Neuron (in vitro differentiated cells): ENCODE data around the gene HOXB5.

Experiments used
- H2AFZ ChIP-seq: one replicate; pipeline ENCODE4 v1.6.1; 2013; ENCODE audit warnings: low read depth, mild to moderate bottlenecking, inconsistent platforms, low read length, moderate library complexity
- H3K27me3 ChIP-seq: one replicate; pipeline ENCODE4 v1.6.1; 2013; ENCODE audit warnings: low read length; ENCODE audit not compliant: insufficient read depth
- H3K36me3 ChIP-seq: one replicate; pipeline ENCODE4 v1.6.1; 2013; ENCODE audit warnings: low read length; ENCODE audit not compliant: insufficient read depth
- H3K4me1 ChIP-seq: one replicate; pipeline ENCODE4 v1.6.1; 2013; ENCODE audit warnings: low read length; ENCODE audit not compliant: insufficient read depth
- H3K4me3 ChIP-seq: 2 replicates; pipeline ENCODE4 v1.5.1; 2013; ENCODE audit warnings: mild to moderate bottlenecking, low read length, moderate library complexity
- H3K9me3 ChIP-seq: one replicate; pipeline ENCODE4 v1.6.1; 2013; ENCODE audit warnings: low read length

HOXB5 gene

DNA sequence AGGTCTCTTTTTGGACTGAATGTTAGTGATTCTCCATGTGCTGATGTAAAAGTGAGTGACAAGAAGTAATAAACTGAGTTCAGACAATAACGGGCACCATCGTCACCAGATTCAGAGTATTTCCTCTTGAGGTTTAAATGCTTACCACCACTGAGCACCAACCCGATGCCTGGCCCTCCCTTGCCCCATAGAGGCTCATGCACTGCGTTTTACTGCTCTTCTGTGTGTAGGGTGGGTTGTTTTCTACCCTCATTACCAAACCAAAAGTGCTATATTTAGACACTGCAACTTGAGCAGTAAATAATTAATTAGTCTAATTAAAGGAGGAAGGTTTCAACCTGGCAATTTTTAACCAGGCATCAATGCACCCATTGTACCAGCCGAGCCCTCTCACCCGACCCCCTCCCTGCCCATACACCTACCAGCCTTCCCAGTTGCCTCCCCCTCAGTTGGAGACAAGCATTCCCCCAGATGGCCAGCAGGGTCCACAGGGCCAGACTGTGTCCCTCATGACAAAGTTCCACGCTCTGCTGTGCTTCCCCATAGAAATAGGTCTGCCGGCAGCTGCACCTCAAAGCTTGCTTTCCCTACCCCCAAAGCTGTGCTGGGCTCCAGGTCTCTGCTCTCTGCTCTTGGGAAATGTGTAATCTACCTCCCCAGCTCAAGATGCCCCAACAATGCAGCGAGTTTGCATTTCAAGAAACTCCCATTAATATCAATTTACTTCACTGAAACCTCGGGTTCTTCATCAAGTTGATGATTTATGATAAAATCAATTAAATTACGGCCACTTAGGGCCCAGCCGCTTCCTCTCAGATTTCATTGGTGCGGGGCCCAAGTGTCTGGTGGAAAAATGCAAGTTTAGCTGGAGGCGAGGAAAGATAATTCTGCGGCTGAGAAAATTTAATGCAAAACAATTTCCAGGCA is 31.4 kb downstream of the HOXB5 start:
- Histone ChIP-seq H3K9me3 (no peaks in the 10 kb centered on the region), H3K4me1 (no peaks in the 10 kb centered on the region), H3K4me3 (no peak overlapping the region), H3K36me3 (no peaks in the 10 kb centered on the region), H3K27me3 (peaks cover 95% of the 10 kb centered on the region), H2AFZ (no peak overlapping the region)

DNA sequence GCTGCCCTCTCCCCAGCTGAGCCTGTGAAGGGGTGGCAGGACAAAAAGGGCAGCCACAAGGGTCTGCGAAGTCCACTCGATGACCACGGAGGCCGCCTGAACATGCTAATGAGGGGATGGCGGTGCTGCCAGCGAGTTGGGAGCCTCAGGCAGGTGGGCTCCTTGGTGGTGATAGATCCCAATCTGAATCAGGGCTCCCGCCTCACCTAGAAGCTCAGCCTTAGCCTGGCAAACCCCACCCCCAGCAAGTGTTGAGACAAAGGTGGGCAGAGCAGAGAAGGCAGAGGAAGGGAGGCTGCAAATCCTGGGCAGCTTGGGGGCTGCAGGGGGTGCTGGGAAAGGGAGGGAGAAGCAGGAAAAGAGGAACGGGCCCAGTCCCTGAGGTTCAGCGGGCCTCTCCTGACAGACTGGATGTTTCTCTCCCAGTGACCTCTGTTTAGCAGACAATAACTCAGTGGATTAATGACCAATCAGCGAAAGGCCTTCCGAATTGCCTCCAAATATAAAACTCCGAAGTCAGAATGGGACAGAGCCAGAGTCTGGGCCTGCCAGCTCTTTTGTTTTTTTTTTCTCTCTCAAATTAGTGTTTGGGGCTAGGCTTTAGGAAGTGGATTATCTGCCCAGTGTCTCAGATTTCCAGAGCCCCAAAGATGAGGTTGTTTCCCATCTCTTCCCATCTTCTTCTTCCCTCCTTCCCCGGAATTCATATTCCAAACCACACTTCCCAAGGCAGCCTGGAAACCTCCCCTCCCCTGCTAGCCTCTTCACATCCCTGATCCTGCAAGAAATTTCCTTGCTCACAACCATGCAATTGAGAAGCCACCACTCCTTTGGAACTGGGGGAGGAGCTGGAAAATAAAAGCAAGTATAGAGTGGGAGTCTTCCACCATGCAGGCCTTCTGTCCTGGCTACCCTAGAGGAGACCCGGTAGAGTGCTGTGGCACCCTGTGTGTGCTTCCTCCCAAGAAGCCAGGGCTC is 33.5 kb downstream of the HOXB5 start:
- peaks cover 93% of the 10 kb centered on the region for H3K27me3 ChIP-seq
- no peak overlapping the region for H3K4me3 ChIP-seq
- no peak overlapping the region for H2AFZ ChIP-seq
- H3K9me3 ChIP-seq, result no peaks in the 10 kb centered on the region
- H3K4me1 ChIP-seq, result no peaks in the 10 kb centered on the region
- H3K36me3 ChIP-seq, result no peaks in the 10 kb centered on the region

DNA sequence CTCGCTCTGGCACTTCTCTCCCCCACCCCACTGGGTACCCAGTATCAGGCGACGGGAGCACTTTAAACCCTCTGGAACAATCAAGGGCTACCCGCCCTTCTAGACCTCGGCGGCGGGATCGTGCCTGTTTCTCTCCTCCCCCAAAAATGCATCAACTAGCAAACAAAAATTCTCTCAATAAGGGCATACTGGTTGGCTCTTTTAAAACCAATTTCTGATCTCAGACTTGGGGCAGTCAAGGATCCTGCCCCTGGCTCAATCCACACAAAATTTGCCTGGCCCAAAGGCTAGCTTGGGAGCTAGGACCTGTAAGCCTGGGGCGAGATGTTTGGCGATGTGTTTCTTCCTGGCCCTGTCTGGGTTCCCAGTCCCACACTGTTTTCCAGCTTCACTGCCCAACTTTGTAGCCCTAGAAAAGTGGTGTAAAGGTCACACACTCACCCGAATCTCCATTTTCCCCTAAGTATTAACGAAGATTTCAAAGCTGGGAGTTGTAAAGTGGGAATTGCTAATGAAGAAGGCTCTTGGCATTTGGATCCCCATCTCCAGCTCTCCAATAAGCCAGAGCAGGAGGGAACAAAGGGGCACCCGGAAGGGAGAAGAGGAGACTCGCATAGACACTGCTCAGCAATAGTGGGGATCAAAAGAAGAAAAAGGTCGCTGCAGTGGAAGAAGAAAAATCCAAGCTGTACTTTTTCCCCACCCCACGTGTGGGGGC is 34.3 kb downstream of the HOXB5 start:
- Histone ChIP-seq H2AFZ (no peak overlapping the region), H3K9me3 (no peaks in the 10 kb centered on the region), H3K4me3 (no peak overlapping the region), H3K36me3 (no peaks in the 10 kb centered on the region), H3K27me3 (peaks cover 93% of the 10 kb centered on the region), H3K4me1 (no peaks in the 10 kb centered on the region)

DNA sequence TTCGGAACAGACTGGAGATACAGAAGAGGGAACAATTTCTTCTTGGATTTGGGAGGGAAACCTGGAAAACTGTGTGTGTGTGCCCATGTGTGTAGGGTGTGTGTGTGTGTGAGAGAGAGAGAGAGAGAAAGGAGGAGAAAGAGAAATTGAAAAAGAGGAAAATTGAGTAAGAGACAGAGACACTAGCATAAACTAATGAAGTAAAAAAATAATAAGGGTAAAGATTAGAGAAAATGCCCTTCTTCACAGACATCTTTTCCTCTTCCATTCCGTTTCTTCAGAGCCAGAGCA is 34.8 kb downstream of the HOXB5 start:
- Histone ChIP-seq H3K4me1 (no peaks in the 10 kb centered on the region), H3K27me3 (peaks cover 97% of the 10 kb centered on the region), H3K4me3 (no peak overlapping the region), H2AFZ (no peak overlapping the region), H3K9me3 (no peaks in the 10 kb centered on the region), H3K36me3 (no peaks in the 10 kb centered on the region)

DNA sequence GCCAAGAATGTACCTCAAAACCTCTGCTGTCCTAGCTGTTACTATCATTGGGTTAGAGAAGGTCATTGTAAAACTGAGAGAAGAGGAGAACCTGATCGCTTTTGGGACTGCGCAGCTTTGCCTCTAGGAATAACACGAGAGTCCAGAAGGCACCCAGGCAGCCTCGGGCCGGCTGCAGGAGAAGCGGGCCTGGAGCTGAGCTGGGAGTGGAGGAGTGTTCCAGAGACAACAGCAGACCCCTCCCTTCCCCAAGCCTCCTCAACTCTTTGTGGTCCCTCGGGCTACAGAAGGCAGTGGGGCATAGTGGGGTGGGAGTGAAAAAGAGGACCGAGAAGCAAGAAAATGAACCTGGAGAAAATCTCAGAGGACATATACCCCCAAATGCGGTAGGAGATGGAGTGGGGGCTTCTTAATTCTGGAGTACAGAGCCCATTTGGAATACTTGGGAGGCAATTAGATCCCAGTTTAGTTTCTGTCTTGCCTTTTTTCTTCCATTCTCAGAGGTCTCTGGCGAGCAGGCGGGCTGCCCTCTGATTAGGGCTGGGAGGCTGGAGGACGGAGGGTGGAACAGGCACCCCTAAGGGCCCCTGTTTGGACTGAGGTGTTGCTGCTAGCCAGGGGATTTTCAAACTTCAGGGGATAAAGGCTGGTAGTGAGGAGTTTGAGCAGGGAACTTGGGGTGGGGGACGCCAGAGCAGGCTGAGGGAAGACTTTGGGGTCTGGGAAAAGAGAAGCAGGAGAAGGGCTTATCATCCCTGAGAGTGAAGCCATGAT is 35.3 kb downstream of the HOXB5 start:
- Histone ChIP-seq H3K36me3 (no peaks in the 10 kb centered on the region), H3K9me3 (no peaks in the 10 kb centered on the region), H2AFZ (no peak overlapping the region), H3K4me3 (no peak overlapping the region), H3K4me1 (no peaks in the 10 kb centered on the region), H3K27me3 (peaks cover 96% of the 10 kb centered on the region)

DNA sequence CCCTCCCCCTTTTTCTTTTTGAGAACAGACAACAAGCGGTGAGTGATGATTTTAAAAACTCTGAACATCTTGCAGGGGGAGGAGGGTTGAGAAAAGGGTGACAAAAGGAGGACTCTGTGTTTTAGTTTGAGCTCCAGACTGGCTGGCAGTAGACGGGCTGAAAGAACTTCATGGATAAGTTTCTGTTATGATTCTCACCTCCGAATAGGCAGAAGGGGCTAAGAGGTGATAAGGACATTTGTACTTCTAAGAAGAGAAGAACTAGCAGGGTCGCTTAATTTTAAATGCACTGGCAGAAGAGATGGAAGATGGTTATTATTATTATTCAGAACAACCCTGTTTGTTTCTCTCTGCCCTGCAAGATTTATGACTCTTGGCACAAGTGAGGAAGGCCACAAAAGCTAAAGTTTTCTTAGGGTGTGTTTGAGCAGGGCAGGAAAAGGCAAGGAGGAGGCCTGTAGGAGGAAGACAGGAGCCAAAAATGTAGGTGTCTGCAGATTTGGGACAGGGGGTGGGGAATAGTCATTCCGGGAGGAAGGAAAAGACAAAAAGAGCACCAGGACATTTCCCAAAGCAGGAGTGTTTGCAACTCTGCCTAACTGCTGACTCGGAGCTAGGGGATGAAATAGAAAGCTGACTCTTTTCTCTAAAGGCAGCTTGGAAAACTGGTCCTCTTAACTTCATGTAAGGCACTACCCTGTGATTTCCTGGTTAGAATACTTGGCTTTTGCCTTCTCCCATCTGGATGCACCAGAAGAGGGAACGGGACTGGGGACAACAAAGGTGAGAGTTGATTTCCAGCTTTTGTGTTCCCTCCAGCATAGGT is 36.8 kb downstream of the HOXB5 start:
- Histone ChIP-seq H3K4me1 (no peaks in the 10 kb centered on the region), H3K4me3 (no peak overlapping the region), H3K27me3 (peaks cover 91% of the 10 kb centered on the region), H2AFZ (no peak overlapping the region), H3K9me3 (no peaks in the 10 kb centered on the region), H3K36me3 (no peaks in the 10 kb centered on the region)

DNA sequence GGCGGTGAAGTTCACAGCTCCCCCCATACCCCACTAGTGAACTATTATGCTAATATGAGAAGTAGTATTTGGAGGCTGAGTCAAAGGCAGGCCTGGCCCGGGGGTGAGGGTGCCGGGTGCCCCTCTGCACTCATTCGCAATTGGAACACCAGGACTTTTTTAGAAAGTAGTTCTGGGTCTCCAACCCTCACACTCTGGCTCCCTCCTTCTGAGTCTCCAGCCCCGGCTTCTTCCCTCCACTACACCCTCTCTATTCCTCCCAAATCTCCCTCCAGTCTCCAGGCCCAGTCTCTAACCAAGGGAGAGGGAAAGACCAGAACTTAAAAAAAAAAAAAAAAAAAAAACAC is 37.4 kb downstream of the HOXB5 start:
- Histone ChIP-seq H3K4me1 (no peaks in the 10 kb centered on the region), H3K4me3 (no peak overlapping the region), H3K36me3 (no peaks in the 10 kb centered on the region), H3K9me3 (no peaks in the 10 kb centered on the region), H2AFZ (no peak overlapping the region), H3K27me3 (peaks cover 87% of the 10 kb centered on the region)

DNA sequence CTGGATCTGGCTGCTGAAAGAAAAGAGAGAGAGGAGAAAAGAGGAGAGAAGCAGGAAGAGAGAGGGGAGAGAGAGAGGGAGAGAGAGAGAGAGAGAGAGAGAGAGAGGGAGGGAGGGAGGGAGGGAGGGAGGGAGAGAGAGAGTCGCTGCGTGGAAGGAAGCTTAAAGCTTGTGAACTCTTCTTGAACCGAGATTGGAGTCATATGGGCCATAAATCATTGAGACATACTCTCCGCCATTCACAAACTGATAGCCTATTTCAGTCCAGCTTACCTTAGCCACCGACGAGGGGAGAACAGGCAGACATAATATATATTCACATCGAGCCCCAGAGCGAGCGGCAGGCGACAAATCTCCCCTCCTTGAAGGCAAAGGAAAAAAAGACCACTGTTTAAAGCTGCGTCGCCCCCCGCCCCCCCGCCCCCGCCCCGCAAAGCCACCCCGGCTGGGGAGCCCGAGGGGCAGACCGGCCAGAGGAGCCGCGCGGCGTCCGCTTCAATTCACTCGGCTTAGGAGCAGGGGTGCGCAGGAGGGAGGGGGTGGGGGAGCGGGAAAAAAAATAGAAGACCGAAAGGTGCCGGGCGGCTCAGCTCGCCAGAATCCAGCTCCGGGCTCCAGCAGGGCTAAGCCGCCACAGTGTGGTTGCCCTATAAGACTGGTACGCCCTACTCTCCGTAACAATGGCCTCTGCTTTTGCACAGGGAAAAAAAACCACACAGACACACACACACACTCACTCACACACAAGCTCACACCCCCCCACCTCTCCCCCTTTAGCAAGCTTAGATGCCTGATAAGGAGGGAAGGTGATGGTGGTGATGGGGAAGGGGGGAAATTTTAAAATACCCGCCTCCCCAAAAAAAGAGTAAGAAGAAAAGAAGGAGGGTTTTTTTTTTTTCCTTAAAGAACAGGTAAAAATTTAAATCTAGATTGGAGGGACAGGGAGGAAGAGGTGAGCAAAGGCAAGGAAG is 38.0 kb downstream of the HOXB5 start:
- Histone ChIP-seq H2AFZ (no peak overlapping the region), H3K9me3 (no peaks in the 10 kb centered on the region), H3K4me3 (peak overlapping the region; percentile 23), H3K36me3 (no peaks in the 10 kb centered on the region), H3K4me1 (no peaks in the 10 kb centered on the region), H3K27me3 (peaks cover 82% of the 10 kb centered on the region)

DNA sequence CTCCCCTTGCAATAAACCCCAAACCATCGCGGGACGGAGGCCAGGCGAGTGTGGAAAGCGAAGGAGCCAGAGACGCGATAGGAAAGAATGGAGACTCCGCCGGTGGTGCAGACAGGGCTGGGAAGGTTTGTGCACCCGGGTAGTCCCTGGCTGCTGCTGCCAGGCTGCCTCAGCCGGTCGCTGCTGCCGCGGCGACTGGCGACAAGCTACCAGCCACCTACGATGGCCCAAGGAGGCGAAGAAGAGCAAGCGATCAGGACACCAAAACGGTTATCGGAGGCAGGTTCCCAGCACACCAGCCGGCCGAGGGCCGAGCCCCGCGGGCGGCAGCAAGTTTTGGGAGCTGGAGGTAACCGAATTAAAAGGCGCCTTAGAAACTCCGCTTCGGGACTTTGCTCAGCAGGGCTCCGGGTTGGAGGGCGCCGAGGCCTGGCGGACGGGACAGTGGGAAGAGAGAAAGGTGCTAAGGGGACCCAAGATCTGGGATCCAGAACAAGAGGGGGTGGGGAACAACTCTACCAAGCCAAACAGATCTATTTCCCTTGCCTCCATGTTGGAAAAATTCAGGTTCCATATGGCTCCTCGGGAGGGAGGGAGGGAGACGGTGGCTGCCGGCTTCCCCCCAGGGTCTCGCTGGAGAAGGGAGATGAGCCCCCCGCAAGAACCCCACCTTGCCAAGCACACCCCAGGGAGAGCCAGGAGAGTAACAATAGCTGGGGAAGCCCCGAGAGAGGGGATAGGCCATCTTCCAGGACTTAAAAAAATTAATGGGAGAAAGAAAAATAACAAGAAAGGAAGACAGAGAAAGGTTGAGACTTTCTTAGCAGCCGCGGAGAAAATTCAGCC is 38.9 kb downstream of the HOXB5 start:
- H3K9me3 ChIP-seq, result no peaks in the 10 kb centered on the region
- H3K36me3 ChIP-seq, result no peaks in the 10 kb centered on the region
- H2AFZ ChIP-seq, result no peak overlapping the region
- no peaks in the 10 kb centered on the region for H3K4me1 ChIP-seq
- peaks cover 79% of the 10 kb centered on the region for H3K27me3 ChIP-seq
- H3K4me3 ChIP-seq, result peak overlapping the region; percentile 23

DNA sequence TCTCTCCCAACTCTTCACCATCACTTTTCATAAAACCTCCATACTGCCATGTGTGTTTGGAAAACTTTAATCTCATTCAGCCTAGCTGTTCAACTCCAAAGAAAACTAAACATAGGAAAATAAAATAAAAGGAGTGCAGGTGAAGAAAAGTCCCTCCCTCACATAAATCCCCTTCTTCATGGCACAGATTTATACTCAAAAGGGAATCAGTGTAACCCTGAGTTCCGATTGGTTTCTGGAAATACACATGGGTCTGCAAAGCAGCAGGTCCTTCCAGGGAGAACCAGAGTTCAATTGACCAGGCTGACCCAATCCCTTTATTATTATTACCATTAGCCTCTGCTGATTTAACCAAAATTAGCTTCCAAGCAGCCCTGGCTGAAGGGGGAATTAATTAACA is 39.8 kb downstream of the HOXB5 start:
- Histone ChIP-seq H3K36me3 (no peaks in the 10 kb centered on the region), H3K9me3 (no peaks in the 10 kb centered on the region), H3K4me1 (no peaks in the 10 kb centered on the region), H3K4me3 (no peak overlapping the region), H3K27me3 (peaks cover 71% of the 10 kb centered on the region), H2AFZ (no peak overlapping the region)
